SKM-1 treated with dmso at 0.1 percent for 144 hours (cell line): ENCODE data around the gene RHBDF2.
"Not testable (repeated sequence)": the region's sequence is repeated elsewhere in the genome, so short reads cannot be mapped to it uniquely, and the experiment has no call there.

Experiments used
- DNase-seq: peaks from one replicate; lab custom pipeline; 2025; ENCODE audit not compliant: unreplicated experiment; lab: John Stamatoyannopoulos, UW

RHBDF2 gene

GRCh38 chr17:76538281-76538931 lies 37.2 kb upstream of the RHBDF2 start:
- DNase-seq = no peak

- no peak for DNase-seq
Measured at GRCh38 chr17:76537578-76538280, 36.5 kb upstream of the RHBDF2 start, which contains the start of gene CYGB. Gene CYGB (minus strand): TSS chr17:76537709. CDS start chr17:76537542, 167 bp downstream.

GRCh38 chr17:76537288-76537577 lies 36.0 kb upstream of the RHBDF2 start:
- DNase-seq = no peak

GRCh38 chr17:76536511-76537287 lies 35.5 kb upstream of the RHBDF2 start:
- no peak for DNase-seq

- DNase-seq = no peak
Measured at GRCh38 chr17:76535788-76536510, 34.7 kb upstream of the RHBDF2 start.

GRCh38 chr17:76534831-76535732 lies 33.9 kb upstream of the RHBDF2 start:
- no peak for DNase-seq

- DNase-seq = not testable (repeated sequence)
Measured at GRCh38 chr17:76533640-76534359, 32.6 kb upstream of the RHBDF2 start.

GRCh38 chr17:76532072-76532651 lies 30.9 kb upstream of the RHBDF2 start:
- DNase-seq = no peak

GRCh38 chr17:76531486-76532038 lies 30.3 kb upstream of the RHBDF2 start:
- DNase-seq = no peak

GRCh38 chr17:76530811-76531485 lies 29.7 kb upstream of the RHBDF2 start:
- DNase-seq = no peak

GRCh38 chr17:76530095-76530723 lies 29.0 kb upstream of the RHBDF2 start:
- no peak for DNase-seq

- no peak for DNase-seq
Measured at GRCh38 chr17:76529224-76530094, 28.2 kb upstream of the RHBDF2 start.

GRCh38 chr17:76528528-76529223 lies 27.5 kb upstream of the RHBDF2 start:
- DNase-seq = no peak

GRCh38 chr17:76528156-76528527 lies 26.9 kb upstream of the RHBDF2 start:
- no peak for DNase-seq

- DNase-seq = no peak
Measured at GRCh38 chr17:76527430-76528111, 26.3 kb upstream of the RHBDF2 start.

GRCh38 chr17:76527016-76527415 lies 25.8 kb upstream of the RHBDF2 start:
- not testable (repeated sequence) for DNase-seq
